NT2/D1 (cell line): Measurements from ENCODE around the gene TMEM164.
A peak's percentile ranks its signal among the peaks of the same experiment; 100 is the strongest.

Experiments
- DNase-seq: peaks from one replicate; pipeline ENCODE4 v3.0.0-alpha.2; 2011; ENCODE audit warnings: low read depth, low spot score
- H3K27me3 ChIP-seq: 2 replicates; pipeline ENCODE4 v1.6.0; 2011; ENCODE audit warnings: mild to moderate bottlenecking; ENCODE audit not compliant: insufficient read length, insufficient read depth
- H3K36me3 ChIP-seq: 2 replicates; pipeline ENCODE4 v1.6.1; 2011; ENCODE audit warnings: mild to moderate bottlenecking, low read length, mixed read lengths; ENCODE audit not compliant: insufficient read depth, insufficient read length
- H3K4me1 ChIP-seq: 2 replicates; pipeline ENCODE4 v1.5.1; 2011; ENCODE audit not compliant: insufficient read depth, insufficient read length
- H3K4me3 ChIP-seq: 2 replicates; pipeline ENCODE4 v1.5.1; 2011; ENCODE audit warnings: low read depth; ENCODE audit not compliant: insufficient read length
- H3K9ac ChIP-seq: 2 replicates; pipeline ENCODE4 v1.6.0; 2011; ENCODE audit warnings: low read depth; ENCODE audit not compliant: insufficient read length
- H3K9me3 ChIP-seq: 2 replicates; pipeline ENCODE4 v1.5.1; 2011; ENCODE audit warnings: mild to moderate bottlenecking, low read length; ENCODE audit not compliant: insufficient read depth
- SUZ12 ChIP-seq: IDR thresholded peaks from 2 replicates; pipeline ENCODE4 v1.6.1; 2011; ENCODE audit not compliant: insufficient read length, insufficient read depth; ENCODE audit errors: extremely low read depth
- YY1 ChIP-seq: IDR thresholded peaks from 2 replicates; pipeline ENCODE4 v1.6.1; 2011; ENCODE audit not compliant: insufficient read length, insufficient read depth
- ZNF274 ChIP-seq: IDR thresholded peaks from 2 replicates; pipeline ENCODE4 v1.6.1; 2011; ENCODE audit warnings: mild to moderate bottlenecking, low read depth, low read length

TMEM164 gene

DNA sequence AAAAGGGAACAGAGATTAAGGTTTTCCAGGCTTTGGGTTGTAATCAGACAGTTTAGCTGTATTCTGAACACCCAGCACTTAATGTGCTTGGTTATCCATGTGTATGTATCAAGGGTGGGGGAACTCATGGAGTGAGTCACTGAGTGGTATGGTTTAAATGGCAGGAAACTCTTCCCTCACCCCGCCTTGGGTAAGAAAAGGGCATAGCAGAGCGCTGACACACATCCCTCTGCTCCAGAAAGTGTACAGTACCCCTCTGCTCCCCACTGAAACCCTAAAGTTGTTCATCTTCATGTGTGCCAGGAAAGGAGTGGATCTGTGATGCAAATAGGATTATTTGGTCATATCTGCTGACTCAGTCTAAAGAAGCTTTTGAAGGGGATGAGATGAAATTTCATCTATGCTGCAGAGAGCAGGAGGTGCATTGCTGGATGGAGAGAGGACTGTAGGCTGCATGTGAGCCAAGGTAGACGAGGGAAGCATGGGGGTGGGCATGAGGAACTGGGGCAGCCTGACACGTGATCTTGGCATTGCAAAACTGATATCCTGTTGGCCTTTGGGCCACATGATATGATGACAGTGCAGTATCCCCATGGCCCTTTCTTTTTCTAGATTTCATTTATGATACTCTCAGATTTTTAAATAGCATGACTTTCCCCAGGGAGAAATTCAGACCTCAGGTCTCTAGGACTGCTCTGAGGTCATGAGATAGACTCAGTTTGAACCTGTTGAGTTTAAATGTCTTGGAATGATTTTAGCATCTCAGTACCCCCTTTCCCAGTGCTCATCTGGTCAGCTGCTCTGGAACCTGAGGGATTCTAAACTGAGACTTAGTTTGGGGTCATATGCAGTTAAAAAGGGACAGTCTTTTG lies 84.8 kb downstream of the TMEM164 start:
- Histone ChIP-seq H3K9ac (no peak overlapping the region), H3K4me3 (no peak overlapping the region), H3K4me1 (no peaks in the 10 kb centered on the region), H3K27me3 (no peaks in the 10 kb centered on the region), H3K36me3 (no peaks in the 10 kb centered on the region), H3K9me3 (no peaks in the 10 kb centered on the region)
- TF ChIP-seq SUZ12: no peak
- TF ChIP-seq ZNF274: no peak
- TF ChIP-seq YY1: no peak
- DNase-seq: no peak

DNA sequence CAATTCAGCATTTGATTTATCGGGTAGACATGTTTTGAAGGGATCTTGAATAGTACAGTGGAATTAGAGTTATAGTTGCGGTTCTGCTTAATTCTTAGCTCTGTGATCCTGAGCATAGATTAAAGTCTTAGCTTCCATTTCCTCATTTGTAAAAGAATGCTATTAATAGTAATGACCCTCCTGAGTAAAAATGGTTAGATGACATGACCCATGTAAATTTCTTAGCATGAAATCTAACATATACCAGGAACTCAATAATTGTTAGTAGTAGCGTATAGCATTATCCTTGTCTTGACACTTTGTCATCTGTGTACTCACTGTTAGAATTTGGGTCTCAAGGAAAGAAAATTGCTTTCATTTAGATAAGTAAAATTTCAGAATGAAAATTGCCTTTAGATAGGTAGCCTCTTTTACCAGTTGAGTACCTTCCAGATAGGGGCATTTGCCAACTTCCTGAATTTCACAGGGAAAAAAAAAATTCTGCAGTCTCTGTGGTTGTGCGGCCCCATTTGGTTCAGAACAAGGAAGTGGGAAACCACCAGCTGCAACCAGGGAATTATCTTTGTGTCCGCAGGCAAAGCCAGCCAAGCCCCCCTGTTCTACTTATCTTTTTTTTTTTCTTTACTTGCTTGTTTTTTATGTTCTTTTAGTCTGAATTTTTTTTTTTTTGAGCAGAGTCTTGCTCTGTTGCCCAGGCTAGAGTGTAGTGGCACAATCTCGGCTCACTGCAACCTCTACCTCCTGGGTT lies 86.9 kb downstream of the TMEM164 start:
- H3K36me3 ChIP-seq: no peaks in the 10 kb centered on the region
- no peaks in the 10 kb centered on the region for H3K9me3 ChIP-seq
- H3K27me3 ChIP-seq: no peaks in the 10 kb centered on the region
- no peak for DNase-seq
- no peaks in the 10 kb centered on the region for H3K4me1 ChIP-seq
- TF ChIP-seq SUZ12 (no peak), ZNF274 (no peak), YY1 (no peak)
- no peak overlapping the region for H3K4me3 ChIP-seq
- no peak overlapping the region for H3K9ac ChIP-seq

DNA sequence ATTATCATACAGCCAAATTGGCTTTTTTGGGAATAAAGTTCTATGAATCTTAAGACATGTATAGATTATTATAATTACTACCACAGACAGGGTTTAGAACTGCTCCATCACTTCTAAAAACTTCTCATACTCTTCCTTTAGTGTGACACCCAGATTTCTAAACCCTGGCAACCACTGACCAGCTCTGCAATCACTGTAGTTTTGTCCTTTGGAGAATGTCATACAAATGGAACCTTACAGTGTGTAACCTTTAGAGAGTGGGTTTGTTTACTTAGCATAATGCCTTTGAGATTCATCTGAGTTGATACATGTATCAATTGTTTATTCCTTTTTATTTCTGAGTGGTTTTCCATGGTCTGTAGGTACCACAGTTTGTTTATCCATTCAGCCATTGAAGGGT lies 95.0 kb downstream of the TMEM164 start:
- no peak overlapping the region for H3K4me3 ChIP-seq
- no peak for DNase-seq
- H3K27me3 ChIP-seq: no peaks in the 10 kb centered on the region

DNA sequence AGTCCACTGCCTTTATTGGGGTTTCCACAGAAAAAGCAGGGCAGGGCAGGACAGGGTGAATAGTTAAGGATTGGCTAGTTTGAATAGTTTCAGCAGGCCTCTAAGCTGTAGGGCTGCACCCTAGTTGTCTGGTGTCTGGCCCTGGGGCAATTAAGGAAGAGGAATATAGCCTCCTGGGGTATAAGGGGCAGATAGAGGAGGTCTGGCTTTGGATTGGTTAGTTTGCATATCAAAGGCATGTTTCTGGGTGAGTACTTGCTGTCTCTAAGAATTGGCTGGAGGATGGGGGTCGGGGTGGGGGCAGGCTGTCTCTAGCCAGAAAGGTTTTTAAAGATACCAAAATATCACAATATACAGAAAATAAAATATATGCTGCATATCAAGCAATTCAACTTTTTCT lies 100.4 kb downstream of the TMEM164 start:
- no peak overlapping the region for H3K9ac ChIP-seq
- H3K4me3 ChIP-seq: no peak overlapping the region
- peaks cover 10% of the 10 kb centered on the region for H3K27me3 ChIP-seq
- H3K4me1 ChIP-seq: peaks cover 2% of the 10 kb centered on the region
- no peaks in the 10 kb centered on the region for H3K9me3 ChIP-seq
- peak; percentile 13 for DNase-seq
- H3K36me3 ChIP-seq: no peaks in the 10 kb centered on the region
- no peak for TF ChIP-seq ZNF274
- no peak for TF ChIP-seq SUZ12
- TF ChIP-seq YY1: no peak

More for the DNA sequence above, 95.0 kb downstream of the TMEM164 start:
- TF ChIP-seq ZNF274 (no peak), SUZ12 (no peak), YY1 (no peak)
- H3K9me3 ChIP-seq: no peaks in the 10 kb centered on the region; the same call in 1 of the 2 replicates
- H3K4me1 ChIP-seq: no peaks in the 10 kb centered on the region
- no peaks in the 10 kb centered on the region for H3K36me3 ChIP-seq
- no peak overlapping the region for H3K9ac ChIP-seq

DNA sequence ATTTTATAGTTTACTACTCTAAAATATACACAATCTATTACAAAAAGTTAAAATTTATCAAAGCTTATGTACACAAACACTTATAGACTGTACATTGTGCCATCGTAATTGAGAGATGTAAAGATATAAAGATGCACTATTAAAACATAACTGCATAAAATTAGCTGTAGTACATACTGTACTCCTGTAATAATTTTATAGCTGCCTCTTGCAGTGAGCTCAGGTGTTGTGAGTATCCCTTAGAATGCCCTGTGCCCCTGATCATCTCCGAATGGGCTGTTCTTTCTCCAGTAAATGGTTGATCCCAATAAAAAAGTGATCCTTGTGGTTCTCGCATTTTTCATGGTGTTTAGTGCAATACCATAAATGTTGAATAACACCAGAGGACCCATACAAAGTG lies 101.2 kb downstream of the TMEM164 start:
- H3K9me3 ChIP-seq: no peaks in the 10 kb centered on the region
- H3K27me3 ChIP-seq: peaks cover 10% of the 10 kb centered on the region
- DNase-seq: no peak
- TF ChIP-seq ZNF274 (no peak), YY1 (no peak), SUZ12 (no peak)
- H3K4me3 ChIP-seq: no peak overlapping the region
- H3K4me1 ChIP-seq: peaks cover 2% of the 10 kb centered on the region
- no peaks in the 10 kb centered on the region for H3K36me3 ChIP-seq
- H3K9ac ChIP-seq: no peak overlapping the region

DNA sequence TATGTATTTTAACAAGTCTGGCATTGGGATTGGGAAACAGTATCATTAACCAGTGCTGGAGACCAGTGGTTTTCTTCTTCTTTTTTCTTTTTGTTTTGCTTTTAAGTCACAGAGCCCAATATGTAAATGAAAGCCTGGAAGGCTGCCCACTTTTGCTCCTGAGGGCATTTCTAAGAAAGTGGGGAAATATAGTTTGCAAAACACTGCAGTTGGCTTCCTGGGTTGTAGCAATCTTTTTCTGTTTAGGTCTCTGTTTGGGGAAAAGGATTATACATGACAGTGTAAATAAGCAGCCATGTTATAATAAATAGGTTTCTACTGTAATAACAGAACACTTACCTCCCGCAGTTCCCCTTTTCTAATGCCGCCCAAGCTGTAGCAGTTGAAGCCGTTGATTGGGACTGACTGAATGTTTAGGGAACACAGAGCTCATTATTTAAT lies 105.5 kb downstream of the TMEM164 start:
- Histone ChIP-seq H3K4me3 (no peak overlapping the region), H3K9me3 (no peaks in the 10 kb centered on the region), H3K9ac (no peak overlapping the region), H3K4me1 (peaks cover 4% of the 10 kb centered on the region), H3K27me3 (peaks cover 10% of the 10 kb centered on the region), H3K36me3 (peaks cover 4% of the 10 kb centered on the region)
- DNase-seq: no peak
- TF ChIP-seq ZNF274 (no peak), SUZ12 (no peak), YY1 (no peak)

DNA sequence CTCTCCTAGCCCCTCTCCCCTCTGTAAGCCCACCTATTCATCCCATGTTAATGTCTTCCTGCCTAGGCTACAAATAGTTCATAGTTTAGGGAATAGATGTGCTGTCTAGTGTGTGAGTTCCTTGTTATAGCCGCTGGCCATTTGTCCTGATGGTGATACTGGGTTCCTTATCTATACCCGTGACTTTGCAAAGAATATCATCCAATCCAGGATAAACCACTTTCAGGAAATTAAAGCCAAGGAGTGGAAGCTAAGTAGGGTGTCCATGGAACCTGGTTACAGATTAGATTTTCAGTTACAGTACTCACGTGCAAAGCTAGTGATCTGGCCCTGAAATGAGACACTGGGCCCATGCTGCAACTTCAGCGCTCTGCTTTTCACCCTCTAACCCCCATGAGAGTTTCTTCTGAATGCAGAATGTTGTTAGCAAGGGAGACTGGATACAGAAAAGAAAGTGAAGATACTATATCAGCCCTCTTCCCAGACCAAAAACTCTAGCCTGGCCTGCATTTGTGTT lies 111.4 kb downstream of the TMEM164 start:
- TF ChIP-seq SUZ12 (no peak), ZNF274 (no peak), YY1 (no peak)
- H3K9ac ChIP-seq: no peak overlapping the region
- no peaks in the 10 kb centered on the region for H3K27me3 ChIP-seq
- no peaks in the 10 kb centered on the region for H3K9me3 ChIP-seq
- H3K36me3 ChIP-seq: peaks cover 4% of the 10 kb centered on the region
- peaks cover 2% of the 10 kb centered on the region for H3K4me1 ChIP-seq
- H3K4me3 ChIP-seq: no peak overlapping the region
- no peak for DNase-seq
